Measurements from ENCODE around the gene CKLF. TPM values are rescaled to one million over a fixed set of nuclear protein-coding genes. Genes with fewer than 3 reads are reported as not detected.
A peak's percentile ranks its signal among the peaks of the same experiment; 100 is the strongest.
"Not testable (repeated sequence)": the region's sequence is repeated elsewhere in the genome, so short reads cannot be mapped to it uniquely, and the experiment has no call there.

The CKLF gene
- total RNA-seq, 1 donor from 2014 or later: 48.1 TPM

DNA sequence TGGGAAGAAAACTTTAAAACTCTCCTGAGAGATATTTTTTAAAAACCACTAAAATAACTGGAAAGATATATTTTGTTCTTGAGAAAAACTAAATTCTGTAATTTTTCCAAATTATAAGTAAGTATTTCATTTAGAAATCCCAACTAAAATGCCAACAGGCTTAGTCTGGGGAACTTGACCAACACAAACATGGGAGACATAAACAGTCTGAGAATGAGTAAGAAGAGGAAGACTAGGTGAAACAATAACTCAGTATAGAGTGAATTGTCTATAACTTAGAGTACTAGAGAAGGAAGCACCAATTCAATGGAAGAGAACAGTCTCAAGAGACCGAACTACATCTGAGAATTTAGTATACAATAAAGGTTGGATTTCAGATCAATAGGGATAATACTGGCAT is 16.8 kb downstream of the CKLF start:
- DNase-seq: no peak

- no peak for DNase-seq
Measured at GRCh38 chr16:66569827-66570405, 17.5 kb downstream of the CKLF start.

DNA sequence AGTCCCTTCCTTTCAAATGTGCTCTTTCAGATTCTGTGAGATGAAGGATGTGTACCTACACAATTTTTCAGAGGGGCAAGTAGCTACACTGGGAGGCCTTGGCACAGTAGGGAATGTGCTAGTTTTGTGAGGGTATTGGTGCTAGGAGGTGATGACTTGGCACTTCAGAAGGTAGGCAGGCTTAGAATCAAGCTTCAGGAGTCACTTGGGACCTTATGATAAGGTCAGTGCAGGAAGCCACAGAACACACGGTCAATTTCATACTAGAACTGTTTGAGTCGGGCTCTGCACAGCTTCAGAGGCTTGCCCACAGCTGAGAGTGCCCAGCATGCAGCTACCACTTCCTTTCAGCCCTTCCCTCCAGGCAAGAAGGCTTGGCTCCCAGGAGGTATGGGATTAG is 20.0 kb downstream of the CKLF start:
- DNase-seq: no peak

- DNase-seq: no peak
Measured at GRCh38 chr16:66574081-66574480, 21.7 kb downstream of the CKLF start.

- no peak for DNase-seq
Measured at GRCh38 chr16:66574531-66574930, 22.2 kb downstream of the CKLF start.

DNA sequence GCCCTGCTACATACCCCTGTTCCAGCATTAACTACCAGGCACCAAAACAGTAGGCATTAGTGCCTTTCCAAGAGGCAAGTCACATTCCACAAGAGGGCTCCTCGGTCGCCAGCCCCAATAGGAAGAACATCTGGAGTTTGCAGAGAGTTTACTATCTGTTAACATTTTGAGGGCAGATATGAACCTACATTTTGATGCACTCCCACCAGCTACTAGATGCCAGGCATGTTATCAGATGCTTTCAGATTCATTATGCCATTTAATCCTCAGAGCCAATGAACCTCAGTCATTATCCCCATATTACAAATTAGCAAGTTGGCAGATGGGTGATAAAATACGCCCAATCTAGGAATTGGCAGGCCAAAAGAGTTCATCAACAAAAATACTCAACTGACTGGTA is 22.7 kb downstream of the CKLF start:
- DNase-seq: no peak

DNA sequence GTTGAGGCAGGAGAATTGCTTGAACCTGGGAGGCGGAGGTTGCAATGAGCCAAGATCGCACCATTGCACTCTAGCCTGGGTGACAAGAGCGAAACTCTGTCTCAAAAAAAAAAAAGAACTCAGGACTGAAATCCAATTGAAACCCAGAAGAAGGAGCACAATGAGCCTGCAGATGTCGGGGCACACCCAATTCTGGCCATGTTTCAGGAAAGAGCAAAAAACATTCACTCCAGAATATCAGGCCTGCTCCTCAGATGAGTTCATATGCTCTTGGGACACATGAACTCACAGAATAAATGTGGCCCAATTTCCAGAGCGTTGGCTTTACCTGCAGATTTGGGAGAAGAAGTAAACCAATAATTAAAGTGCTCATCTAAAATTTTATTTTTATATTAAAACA is 23.9 kb downstream of the CKLF start:
- DNase-seq: peak; percentile 55

DNA sequence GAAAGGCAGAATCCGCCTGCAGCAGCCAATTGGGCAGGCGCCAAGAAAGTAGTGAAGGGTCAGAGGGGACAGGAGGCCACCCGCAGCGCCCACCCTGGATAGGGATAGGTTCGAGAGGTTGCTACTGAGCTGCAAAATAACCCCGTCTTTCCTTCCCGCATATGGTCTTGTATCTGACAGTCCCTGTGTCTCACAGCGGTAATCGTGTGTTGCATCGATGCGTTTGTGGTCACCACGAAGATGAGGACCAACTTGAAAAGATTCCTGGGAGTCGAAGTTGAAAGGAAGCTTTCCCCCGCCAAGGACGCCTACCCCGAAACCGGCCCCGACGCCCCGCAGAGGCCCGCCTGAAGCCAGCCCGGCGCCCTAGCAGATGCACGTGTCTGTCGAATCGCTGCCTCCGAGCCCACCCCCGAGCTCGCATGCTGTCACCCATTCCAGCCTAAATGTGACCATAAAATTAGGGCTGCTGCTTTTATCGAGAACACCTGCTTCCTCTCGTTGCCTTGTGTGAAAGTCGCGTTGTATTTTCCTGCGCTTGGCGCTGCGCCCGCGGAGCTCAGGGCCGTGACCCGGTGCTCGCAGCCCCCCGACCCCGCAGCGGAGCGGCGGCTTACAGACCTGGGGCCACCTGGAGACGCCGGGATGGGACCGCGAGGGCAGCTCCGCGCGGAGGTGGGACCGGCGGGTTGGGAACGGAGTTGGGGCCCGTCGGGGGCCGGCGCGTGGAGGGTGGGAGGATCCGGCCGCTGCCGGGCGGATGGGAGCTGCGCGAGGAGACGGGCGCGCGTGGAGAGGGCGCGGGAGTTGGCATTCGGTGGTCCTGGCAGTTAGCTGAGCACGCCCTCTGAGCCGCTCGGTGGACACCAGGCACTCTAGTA is 26.5 kb downstream of the CKLF start, which contains the start of gene CMTM2:
TSS of gene CMTM2 (plus strand) at position 813 of the 881 bp plus-strand sequence. CDS start 145 bp downstream, outside the sequence.
- DNase-seq: peak; percentile 68

DNA sequence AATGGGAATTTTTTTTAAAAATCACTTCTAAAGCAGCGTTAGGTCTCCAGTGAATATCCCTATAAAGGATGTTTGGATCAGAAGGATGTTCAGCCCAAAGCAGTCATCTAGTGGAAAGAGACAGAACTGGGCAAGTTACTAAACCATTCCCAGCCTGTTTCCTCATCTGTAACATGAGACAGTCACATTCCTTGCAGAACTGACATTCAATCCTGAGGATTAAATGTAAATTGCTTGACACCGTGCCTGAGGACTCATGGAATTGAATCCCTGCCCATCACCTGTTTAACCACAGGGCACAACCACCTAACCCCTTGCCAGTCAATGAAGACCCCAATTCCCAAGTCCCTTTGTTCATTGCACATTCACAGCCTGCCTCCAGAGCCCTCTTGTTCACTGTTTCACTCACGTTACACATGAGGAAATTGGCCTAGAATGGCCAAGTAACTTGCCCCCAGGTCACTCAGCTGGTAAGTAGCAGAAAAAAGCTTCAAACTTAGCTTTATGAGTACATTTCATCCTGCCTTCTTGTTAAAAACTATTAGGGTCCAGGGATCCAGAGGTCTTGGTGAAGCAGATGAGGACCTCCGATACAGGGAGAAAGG is 28.3 kb downstream of the CKLF start:
- peak; percentile 80 for DNase-seq

- no peak for DNase-seq
Measured at GRCh38 chr16:66581246-66581952, 29.0 kb downstream of the CKLF start.

- DNase-seq: no peak
Measured at GRCh38 chr16:66585481-66586239, 33.3 kb downstream of the CKLF start.

DNA sequence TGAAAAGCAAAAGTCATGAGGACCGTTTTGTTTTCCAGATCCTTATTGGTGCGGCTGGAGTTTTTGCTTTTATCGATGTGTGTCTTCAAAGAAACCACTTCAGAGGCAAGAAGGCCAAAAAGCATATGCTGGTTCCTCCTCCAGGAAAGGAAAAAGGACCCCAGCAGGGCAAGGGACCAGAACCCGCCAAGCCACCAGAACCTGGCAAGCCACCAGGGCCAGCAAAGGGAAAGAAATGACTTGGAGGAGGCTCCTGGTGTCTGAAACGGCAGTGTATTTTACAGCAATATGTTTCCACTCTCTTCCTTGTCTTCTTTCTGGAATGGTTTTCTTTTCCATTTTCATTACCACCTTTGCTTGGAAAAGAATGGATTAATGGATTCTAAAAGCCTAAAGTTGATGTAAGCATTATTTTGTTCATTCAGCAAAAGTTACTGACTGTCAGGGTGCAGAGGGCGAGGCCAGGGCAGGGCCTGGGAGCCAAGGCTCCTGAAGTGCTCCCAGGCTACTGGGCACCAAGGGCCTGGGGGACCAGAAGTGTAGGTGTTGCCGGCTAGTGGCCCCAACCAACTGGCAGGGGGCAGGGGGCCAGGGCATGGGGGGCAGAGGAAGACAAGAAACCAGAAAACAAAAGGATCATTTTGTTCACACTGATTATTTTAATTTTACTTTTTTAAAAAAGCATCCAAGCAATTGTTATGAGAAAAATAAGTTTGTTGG is 35.7 kb downstream of the CKLF start:
- DNase-seq: no peak

GRCh38 chr16:66588981-66589713 is 36.8 kb downstream of the CKLF start:
- no peak for DNase-seq

DNA sequence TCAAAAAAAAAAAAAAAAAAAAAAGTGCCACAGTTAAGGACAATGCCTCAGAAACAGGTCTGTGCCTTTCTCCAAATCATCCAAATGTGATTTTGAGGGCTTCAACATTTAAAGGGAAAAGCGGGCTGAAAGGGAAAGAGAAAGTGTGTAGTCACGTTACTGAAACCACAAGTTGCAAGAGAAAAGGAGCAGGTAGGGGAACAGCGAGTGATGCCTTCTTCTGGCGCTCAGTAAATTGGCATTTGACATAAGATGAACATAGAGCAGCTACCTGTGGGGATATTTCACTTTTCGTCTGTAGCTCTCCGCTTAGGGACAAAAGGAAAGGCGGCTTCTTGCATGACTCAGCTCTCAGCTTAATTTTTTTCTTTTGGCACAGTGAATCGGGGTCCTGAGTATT is 37.9 kb downstream of the CKLF start:
- DNase-seq: no peak

DNA sequence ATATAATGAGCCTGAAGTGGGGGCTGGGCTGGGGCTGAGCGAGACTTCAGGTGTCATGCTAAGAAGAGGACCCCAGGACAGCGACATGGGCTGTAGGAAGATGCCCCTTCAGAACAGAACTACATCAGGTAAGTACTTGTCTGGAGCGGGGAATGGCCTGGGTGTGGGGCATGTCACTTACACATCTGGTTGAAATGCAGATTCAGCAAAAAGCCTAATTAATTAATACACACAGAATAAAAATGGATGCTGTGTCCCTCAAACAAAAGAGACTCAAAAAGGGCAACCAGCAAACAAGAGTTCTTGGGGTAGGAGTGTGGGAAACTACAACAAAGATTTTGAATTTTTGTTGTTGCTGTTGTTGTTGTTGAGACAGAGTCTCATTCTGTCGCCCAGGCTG is 38.6 kb downstream of the CKLF start:
- DNase-seq: no peak

DNA sequence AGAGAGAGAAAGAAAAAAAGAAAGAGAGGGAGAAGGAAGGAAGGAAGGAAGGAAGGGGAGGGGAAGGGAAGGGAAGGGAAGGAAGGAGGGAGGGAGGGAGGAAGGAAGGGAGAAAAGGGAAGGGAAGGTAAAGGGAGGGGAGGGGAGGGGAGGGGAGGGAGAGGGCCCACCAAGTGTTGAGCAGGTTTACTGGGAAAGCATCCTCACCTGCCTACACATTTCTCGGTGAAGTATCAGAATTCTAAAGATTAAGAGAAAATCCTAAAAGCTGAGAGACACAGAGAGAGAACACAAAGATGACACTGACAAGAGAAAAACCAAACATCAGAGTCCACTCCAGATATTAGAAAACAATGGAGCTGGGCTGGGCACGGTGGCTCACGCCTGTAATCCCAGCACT is 39.9 kb downstream of the CKLF start:
- no peak for DNase-seq

- DNase-seq: no peak
Measured at GRCh38 chr16:66592814-66593213, 40.4 kb downstream of the CKLF start.

GRCh38 chr16:66594739-66595138 is 42.4 kb downstream of the CKLF start:
- no peak for DNase-seq

GRCh38 chr16:66596559-66596958 is 44.2 kb downstream of the CKLF start:
- not testable (repeated sequence) for DNase-seq
